CD4-positive, alpha-beta T cell treated with Interleukin-2 at 100 ng/mL for 4 hours (primary cell): ENCODE results near the gene KLHL14.
"Not testable (repeated sequence)": the region's sequence is repeated elsewhere in the genome, so short reads cannot be mapped to it uniquely, and the experiment has no call there.

ENCODE experiments used
- DNase-seq: peaks from one replicate; pipeline ENCODE4 v3.0.0-alpha.2; 2020; ENCODE audit warnings: low spot score

The KLHL14 gene

GRCh38 chr18:32722279-32722678, 50.5 kb downstream of the KLHL14 start:
- DNase-seq: no peak

- no peak for DNase-seq
Observed at GRCh38 chr18:32717126-32717525, 55.7 kb downstream of the KLHL14 start.

- DNase-seq: peak; percentile 14
Observed at GRCh38 chr18:32714571-32715148, 58.2 kb downstream of the KLHL14 start.

- no peak for DNase-seq
Observed at GRCh38 chr18:32712860-32713259, 60.0 kb downstream of the KLHL14 start.

GRCh38 chr18:32711862-32712261, 61.0 kb downstream of the KLHL14 start:
- DNase-seq: no peak

- no peak for DNase-seq
Observed at GRCh38 chr18:32707586-32707985, 65.2 kb downstream of the KLHL14 start.

GRCh38 chr18:32707147-32707546, 65.7 kb downstream of the KLHL14 start:
- DNase-seq: no peak

- no peak for DNase-seq
Observed at GRCh38 chr18:32701313-32701712, 71.5 kb downstream of the KLHL14 start.

GRCh38 chr18:32698153-32698552, 74.7 kb downstream of the KLHL14 start:
- no peak for DNase-seq

GRCh38 chr18:32696376-32696775, 76.4 kb downstream of the KLHL14 start:
- no peak for DNase-seq

- DNase-seq: no peak
Observed at GRCh38 chr18:32695534-32695933, 77.3 kb downstream of the KLHL14 start.

- no peak for DNase-seq
Observed at GRCh38 chr18:32688821-32689220, 84.0 kb downstream of the KLHL14 start.

- DNase-seq: no peak
Observed at GRCh38 chr18:32684940-32685339, 87.9 kb downstream of the KLHL14 start.

- no peak for DNase-seq
Observed at GRCh38 chr18:32684096-32684495, 88.7 kb downstream of the KLHL14 start.

GRCh38 chr18:32683044-32683443, 89.8 kb downstream of the KLHL14 start:
- DNase-seq: no peak

GRCh38 chr18:32677578-32677977, 95.2 kb downstream of the KLHL14 start:
- no peak for DNase-seq

GRCh38 chr18:32674491-32674890, 98.3 kb downstream of the KLHL14 start:
- no peak for DNase-seq

- no peak for DNase-seq
Observed at GRCh38 chr18:32672398-32672797, 100.4 kb downstream of the KLHL14 start.

GRCh38 chr18:32670727-32671126, 102.1 kb downstream of the KLHL14 start:
- no peak for DNase-seq

- DNase-seq: no peak
Observed at GRCh38 chr18:32669549-32670165, 103.2 kb downstream of the KLHL14 start.

- no peak for DNase-seq
Observed at GRCh38 chr18:32668956-32669355, 103.9 kb downstream of the KLHL14 start.

- DNase-seq: no peak
Observed at GRCh38 chr18:32661486-32662299, 111.1 kb downstream of the KLHL14 start.

GRCh38 chr18:32654507-32654906, 118.3 kb downstream of the KLHL14 start:
- not testable (repeated sequence) for DNase-seq
